Left kidney (tissue), 2 donors: ENCODE data around the gene MACROD2. TPM values are rescaled to one million over a fixed set of nuclear protein-coding genes. Genes with fewer than 3 reads are reported as not detected.
"Not testable (repeated sequence)": the region's sequence is repeated elsewhere in the genome, so short reads cannot be mapped to it uniquely, and the experiment has no call there.

ENCODE experiments used
- DNase-seq: peaks from one replicate; pipeline ENCODE4 v3.0.0-alpha.2; 2013
- polyA plus RNA-seq: library from polyadenylated mRNA; unstranded; fragments of 120-200 nt; gene quantifications from one replicate; pipeline ENCODE4 v1.2.1, GENCODE V29; 2013; ENCODE audit not compliant: insufficient read length

MACROD2 gene
- polyA plus RNA-seq, 1 donor = 17.2 TPM

- DNase-seq = not testable (repeated sequence)
Observed at GRCh38 chr20:14467104-14467827, 471.9 kb downstream of the MACROD2 start.

- DNase-seq = peak; percentile 2
Observed at GRCh38 chr20:14470231-14470899, 475.0 kb downstream of the MACROD2 start.

- DNase-seq = no peak
Observed at GRCh38 chr20:14470977-14471661, 475.8 kb downstream of the MACROD2 start.

GRCh38 chr20:14477125-14477524 is 481.8 kb downstream of the MACROD2 start:
- no peak for DNase-seq

DNA sequence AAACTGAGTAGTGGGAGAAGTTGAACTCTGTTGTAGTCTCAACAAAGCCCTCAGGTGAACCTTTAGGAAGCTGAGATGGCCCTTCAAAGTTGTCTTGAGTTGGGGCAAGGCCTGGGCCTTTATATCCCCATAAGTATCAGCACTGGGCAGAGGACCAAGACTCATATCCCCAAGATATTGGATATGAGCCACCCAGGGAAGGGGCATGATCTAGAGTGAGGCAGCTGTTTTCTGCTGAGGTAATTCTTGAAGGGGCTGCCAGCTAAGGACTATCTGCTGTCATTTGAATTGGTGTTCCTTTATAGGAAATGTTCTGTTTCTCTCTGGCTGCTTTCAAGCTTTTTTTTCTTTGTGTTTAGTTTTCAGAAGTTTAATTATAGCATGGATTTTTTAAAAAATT is 482.8 kb downstream of the MACROD2 start:
- DNase-seq = no peak

- no peak for DNase-seq
Observed at GRCh38 chr20:14481863-14482262, 486.5 kb downstream of the MACROD2 start.

GRCh38 chr20:14488212-14488611 is 492.9 kb downstream of the MACROD2 start:
- DNase-seq = no peak

GRCh38 chr20:14488756-14489479 is 493.6 kb downstream of the MACROD2 start:
- no peak for DNase-seq

- DNase-seq = no peak
Observed at GRCh38 chr20:14489544-14489943, 494.2 kb downstream of the MACROD2 start.

GRCh38 chr20:14491436-14491835 is 496.1 kb downstream of the MACROD2 start:
- DNase-seq = no peak

DNA sequence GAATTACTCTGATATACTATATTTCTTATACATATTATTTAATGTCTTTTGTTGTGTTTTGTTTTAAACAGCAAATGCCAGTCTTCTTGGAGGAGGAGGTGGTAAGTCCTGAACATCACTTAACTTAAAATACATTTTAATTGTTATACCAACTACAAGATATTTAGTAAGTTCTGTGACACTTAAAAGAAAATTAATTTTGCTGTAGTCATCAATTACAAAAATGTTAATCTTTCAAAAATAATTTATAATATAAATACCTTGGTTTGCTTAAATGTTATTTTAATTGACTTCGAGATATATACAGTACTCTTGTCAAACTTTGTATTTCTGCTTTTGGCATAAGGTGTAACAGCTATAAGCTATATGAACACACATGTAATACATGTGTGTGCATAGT is 498.1 kb downstream of the MACROD2 start:
- no peak for DNase-seq

DNA sequence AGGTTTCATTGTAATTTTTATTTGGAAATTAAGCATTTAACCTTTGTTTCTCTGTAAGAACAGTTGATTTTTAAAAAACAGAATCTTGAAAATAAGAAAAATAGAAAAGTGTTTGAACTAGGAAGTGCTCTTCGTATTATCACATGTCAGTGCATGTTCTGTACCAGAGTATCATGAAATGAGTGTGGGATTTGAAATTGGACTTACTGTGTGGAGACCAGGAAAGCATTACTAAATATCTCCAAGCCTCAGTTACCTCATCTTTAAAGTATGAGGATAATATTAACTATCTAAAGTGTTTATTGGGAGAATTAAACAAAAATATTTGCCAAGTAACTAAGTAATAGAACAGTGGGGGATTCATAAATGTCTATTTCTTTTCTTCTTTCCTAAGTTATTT is 499.0 kb downstream of the MACROD2 start:
- no peak for DNase-seq

GRCh38 chr20:14495066-14495465 is 499.8 kb downstream of the MACROD2 start:
- DNase-seq = no peak

GRCh38 chr20:14497004-14497403 is 501.7 kb downstream of the MACROD2 start:
- DNase-seq = no peak

DNA sequence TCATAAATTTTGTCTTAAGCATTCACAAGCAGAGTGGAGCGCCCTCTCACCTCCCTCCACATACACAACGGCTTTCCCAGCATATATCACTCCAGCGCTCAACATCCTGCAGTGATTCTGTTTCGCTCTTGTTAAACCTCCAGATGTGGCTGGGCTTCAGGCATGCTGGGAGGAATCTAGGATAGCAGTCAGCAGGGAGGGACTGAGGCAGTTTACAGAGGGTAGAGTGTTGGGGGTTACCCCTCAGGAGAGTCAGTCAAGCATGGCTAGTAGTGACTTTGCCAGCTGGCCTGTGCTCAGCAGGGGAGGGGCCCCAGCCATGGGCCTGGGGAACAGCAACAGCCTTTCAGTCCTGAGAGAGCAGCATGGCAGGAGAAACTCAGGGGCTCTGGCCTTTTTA is 503.5 kb downstream of the MACROD2 start:
- peak; percentile 39 for DNase-seq

DNA sequence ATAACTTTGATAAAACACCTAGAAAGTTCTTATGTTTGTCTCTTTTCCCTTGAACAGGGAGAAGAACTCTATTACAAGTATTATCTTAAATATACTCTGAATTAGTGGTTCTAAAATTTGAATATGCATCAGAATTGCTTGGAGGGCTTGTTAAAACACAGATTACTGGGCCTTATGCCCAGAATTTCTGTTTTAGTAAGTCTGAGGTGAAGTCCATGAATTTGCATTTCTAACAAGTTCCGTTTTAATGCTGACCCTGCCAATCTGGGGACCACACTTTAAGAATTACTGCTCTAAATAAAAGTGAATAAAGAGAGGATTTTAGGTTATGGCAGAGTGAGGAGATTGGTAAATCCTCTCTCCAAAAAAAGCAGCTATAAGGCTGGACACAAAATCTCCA is 510.2 kb downstream of the MACROD2 start:
- DNase-seq = no peak

DNA sequence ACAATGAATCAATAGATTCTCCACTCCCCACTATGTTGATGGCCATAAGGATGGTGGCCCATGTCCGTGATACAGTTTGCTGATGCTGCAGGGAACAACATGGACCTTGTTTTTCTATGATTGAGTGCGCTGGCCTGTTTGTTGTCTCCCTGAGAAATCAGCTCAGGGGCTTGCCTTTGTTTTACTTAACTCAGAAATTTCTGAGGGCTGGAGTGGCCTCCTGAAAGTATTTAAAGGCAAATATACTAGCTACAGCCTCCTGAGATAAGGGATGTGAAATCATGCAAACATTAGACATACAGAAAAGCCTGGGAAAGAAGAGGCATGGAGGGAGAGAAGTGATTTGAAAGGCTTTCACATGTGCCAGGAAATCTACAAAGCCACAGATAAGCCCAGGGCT is 512.4 kb downstream of the MACROD2 start:
- DNase-seq = no peak

DNA sequence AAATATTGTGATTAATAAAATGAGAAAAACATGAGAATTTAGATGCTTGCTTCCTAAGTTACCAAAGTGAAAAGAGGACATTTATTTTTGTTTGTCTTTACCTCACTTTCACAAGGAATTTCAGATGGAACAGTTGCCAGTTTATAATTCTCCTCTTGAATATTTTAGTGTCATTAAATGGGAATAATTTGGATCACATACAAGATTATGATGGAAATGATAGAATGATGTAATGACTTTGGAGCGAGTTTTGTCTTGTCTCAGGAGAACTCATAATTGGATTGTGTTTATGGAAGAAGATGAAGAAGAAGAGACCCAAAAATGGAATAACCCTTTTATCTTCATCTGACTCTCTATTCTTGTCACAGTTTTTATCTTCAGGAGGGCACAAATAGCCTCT is 515.0 kb downstream of the MACROD2 start:
- no peak for DNase-seq

GRCh38 chr20:14512839-14513238 is 517.5 kb downstream of the MACROD2 start:
- DNase-seq = peak; percentile 4

DNA sequence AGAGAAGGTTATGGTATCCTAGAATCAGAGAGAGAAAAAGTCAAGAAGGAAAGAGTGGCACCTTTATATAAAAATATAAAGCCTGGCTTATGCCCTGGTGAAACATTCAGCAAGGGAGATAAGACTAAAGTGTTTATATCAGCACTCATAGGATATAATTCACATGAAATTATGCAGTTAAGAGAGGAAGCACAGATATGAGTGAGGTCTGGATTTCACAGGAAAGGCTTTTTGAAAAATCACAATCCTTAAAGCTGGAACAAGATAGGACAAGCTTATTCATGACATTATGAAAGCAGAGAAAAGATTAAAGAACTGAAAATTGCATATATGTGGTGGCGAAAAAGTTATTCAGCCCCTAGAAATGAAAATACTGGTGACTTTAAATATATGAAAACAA is 523.3 kb downstream of the MACROD2 start:
- no peak for DNase-seq

GRCh38 chr20:14521016-14521415 is 525.7 kb downstream of the MACROD2 start:
- no peak for DNase-seq

DNA sequence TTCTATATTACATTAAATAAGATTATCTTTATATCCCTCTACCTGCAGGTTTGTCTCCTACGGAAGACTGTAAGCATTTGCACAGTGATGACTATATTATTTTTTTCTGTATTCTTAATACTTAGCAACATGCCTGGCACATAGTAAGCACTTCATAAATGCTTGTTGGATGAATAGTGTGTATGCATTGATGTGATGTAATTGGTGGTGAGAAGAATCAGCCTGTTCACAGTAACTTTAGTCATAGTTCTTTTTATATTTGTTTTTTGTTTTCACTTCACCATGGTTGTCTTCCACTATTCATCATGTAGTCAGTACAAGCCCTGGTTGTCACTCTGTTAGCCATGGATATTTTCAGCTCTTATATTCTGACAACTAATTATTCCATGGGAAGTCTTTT is 526.1 kb downstream of the MACROD2 start:
- no peak for DNase-seq

GRCh38 chr20:14522595-14522994 is 527.3 kb downstream of the MACROD2 start:
- DNase-seq = no peak
